Measurements from ENCODE around the gene SKAP2. TPM values are rescaled to one million over a fixed set of nuclear protein-coding genes. Genes with fewer than 3 reads are reported as not detected.

The SKAP2 gene
- polyA plus RNA-seq, 1 donor (not counting 4 experiments of a cell fraction or from before 2014, with no cell fraction given) = 15.0 TPM

DNA sequence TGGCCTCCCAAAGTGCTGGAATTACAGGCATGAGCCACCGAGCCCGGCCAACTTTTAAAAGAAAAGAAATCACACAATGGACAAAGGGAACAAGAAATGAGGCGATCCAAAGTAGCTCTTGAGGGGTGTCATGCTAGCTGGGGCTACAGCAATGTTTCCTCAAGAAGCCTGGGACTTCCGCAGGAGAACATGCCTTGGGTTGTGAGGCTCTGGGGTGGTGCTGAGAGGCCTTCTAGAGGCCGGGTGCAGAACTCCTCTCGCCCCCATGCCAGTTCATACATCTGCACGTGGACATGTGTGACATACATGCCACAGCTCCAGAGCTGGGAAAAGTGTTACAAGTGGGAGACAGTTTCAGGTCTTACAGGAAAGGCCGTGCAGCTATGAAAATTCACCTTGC lies 238.2 kb downstream of the SKAP2 start:
- DNase-seq (ENCODE audit: low read depth, low spot score) (no peak), FAIRE-seq (no peak)
- no peaks in the 10 kb centered on the region for H3K79me2 ChIP-seq (ENCODE audit: control insufficient read depth, insufficient read depth, low read length)
- H3K9me3 ChIP-seq (ENCODE audit: control insufficient read depth, low read depth, low read length) = no peaks in the 10 kb centered on the region
- no peaks in the 10 kb centered on the region for H3K36me3 ChIP-seq (ENCODE audit: control insufficient read depth in 2 of 2, extremely low read depth in 1 of 2, insufficient read depth in 2 of 2, low read length in 2 of 2)
- H3K9ac ChIP-seq (ENCODE audit: control insufficient read depth, extremely low read depth, insufficient read depth, low read length) = no peak overlapping the region
- H3K4me3 ChIP-seq (ENCODE audit: control insufficient read depth in 2 of 3, extremely low read depth in 1 of 3, insufficient read depth in 2 of 3, low read depth in 1 of 3, low read length in 3 of 3) = no peak overlapping the region
- H3K4me2 ChIP-seq (ENCODE audit: control insufficient read depth, extremely low read depth, insufficient read depth, low read depth, low read length) = no peak overlapping the region
- dilution Hi-C loops (cut with MboI; ENCODE audit: extremely low pct_ligation_motif_present, low sequenced_read_pairs) = no loop called here
- H3K4me1 ChIP-seq (ENCODE audit: control insufficient read depth, extremely low read depth, insufficient read depth, low read length) = no peaks in the 10 kb centered on the region
- no peaks in the 10 kb centered on the region for H3K9me1 ChIP-seq (ENCODE audit: control insufficient read depth, extremely low read depth, insufficient read depth, low read length)
- TF ChIP-seq, protein P1, sequence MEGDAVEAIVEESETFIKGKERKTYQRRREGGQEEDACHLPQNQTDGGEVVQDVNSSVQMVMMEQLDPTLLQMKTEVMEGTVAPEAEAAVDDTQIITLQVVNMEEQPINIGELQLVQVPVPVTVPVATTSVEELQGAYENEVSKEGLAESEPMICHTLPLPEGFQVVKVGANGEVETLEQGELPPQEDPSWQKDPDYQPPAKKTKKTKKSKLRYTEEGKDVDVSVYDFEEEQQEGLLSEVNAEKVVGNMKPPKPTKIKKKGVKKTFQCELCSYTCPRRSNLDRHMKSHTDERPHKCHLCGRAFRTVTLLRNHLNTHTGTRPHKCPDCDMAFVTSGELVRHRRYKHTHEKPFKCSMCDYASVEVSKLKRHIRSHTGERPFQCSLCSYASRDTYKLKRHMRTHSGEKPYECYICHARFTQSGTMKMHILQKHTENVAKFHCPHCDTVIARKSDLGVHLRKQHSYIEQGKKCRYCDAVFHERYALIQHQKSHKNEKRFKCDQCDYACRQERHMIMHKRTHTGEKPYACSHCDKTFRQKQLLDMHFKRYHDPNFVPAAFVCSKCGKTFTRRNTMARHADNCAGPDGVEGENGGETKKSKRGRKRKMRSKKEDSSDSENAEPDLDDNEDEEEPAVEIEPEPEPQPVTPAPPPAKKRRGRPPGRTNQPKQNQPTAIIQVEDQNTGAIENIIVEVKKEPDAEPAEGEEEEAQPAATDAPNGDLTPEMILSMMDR (optimal IDR thresholded peaks at IDR 0.05 in 1 of 3, IDR thresholded peaks at IDR 0.05 in 1 of 3, conservative IDR thresholded peaks at IDR 0.05 in 1 of 3; ENCODE audit: extremely low read depth in 1 of 3, insufficient read depth in 2 of 3, low read length in 3 of 3) = no peak
- TF ChIP-seq EZH2 (IDR thresholded peaks at IDR 0.05; ENCODE audit: low read length) = no peak
- H3K27ac ChIP-seq (ENCODE audit: control insufficient read depth, insufficient read depth, low read length) = no peak overlapping the region
- H2AFZ ChIP-seq (ENCODE audit: control insufficient read depth, low read length) = no peak overlapping the region
- H3K27me3 ChIP-seq (ENCODE audit: control insufficient read depth, extremely low read depth, insufficient read depth, low read length) = no peaks in the 10 kb centered on the region
- H4K20me1 ChIP-seq (ENCODE audit: control insufficient read depth, extremely low read depth, insufficient read depth, low read length) = no peaks in the 10 kb centered on the region

DNA sequence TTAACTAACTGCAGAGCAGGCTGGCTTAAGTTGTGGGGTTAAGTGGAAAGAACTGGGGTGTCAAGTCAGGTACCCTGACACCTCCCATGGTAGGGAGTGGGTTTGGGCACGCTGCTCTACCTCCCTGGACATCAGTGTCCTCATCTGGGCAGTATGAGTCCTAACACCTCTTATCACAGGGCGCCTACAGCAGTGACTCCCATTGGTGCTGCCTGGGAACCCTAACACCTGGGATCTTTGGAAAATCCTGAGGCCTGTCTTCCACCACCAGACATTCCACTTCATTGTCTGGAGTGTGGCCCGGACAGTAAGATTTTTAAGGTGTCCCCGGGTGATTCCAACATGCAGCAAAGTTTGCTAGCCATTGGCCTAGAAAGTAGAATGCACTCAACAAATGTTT lies 239.1 kb downstream of the SKAP2 start:
- TF ChIP-seq EZH2 (IDR thresholded peaks at IDR 0.05; ENCODE audit: low read length) = no peak
- TF ChIP-seq, protein P1 (optimal IDR thresholded peaks at IDR 0.05 in 1 of 3, IDR thresholded peaks at IDR 0.05 in 1 of 3, conservative IDR thresholded peaks at IDR 0.05 in 1 of 3; ENCODE audit: extremely low read depth in 1 of 3, insufficient read depth in 2 of 3, low read length in 3 of 3) = no peak
- H3K27me3 ChIP-seq (ENCODE audit: control insufficient read depth, extremely low read depth, insufficient read depth, low read length) = no peaks in the 10 kb centered on the region
- no peak for FAIRE-seq

More for the DNA sequence above, 239.1 kb downstream of the SKAP2 start:
- H2AFZ ChIP-seq (ENCODE audit: control insufficient read depth, low read length) = no peak overlapping the region
- H3K79me2 ChIP-seq (ENCODE audit: control insufficient read depth, insufficient read depth, low read length) = no peaks in the 10 kb centered on the region
- no peaks in the 10 kb centered on the region for H3K36me3 ChIP-seq (ENCODE audit: control insufficient read depth in 2 of 2, extremely low read depth in 1 of 2, insufficient read depth in 2 of 2, low read length in 2 of 2)
- no peak overlapping the region for H3K4me2 ChIP-seq (ENCODE audit: control insufficient read depth, extremely low read depth, insufficient read depth, low read depth, low read length)
- no peaks in the 10 kb centered on the region for H3K9me3 ChIP-seq (ENCODE audit: control insufficient read depth, low read depth, low read length)
- DNase-seq (ENCODE audit: low read depth, low spot score) = no peak
- H3K4me1 ChIP-seq (ENCODE audit: control insufficient read depth, extremely low read depth, insufficient read depth, low read length) = no peaks in the 10 kb centered on the region
- dilution Hi-C loops (cut with MboI; ENCODE audit: extremely low pct_ligation_motif_present, low sequenced_read_pairs) = no loop called here
- H3K27ac ChIP-seq (ENCODE audit: control insufficient read depth, insufficient read depth, low read length) = no peak overlapping the region
- no peak overlapping the region for H3K9ac ChIP-seq (ENCODE audit: control insufficient read depth, extremely low read depth, insufficient read depth, low read length)
- H3K9me1 ChIP-seq (ENCODE audit: control insufficient read depth, extremely low read depth, insufficient read depth, low read length) = no peaks in the 10 kb centered on the region
- H3K4me3 ChIP-seq (ENCODE audit: control insufficient read depth in 2 of 3, extremely low read depth in 1 of 3, insufficient read depth in 2 of 3, low read depth in 1 of 3, low read length in 3 of 3) = no peak overlapping the region
- H4K20me1 ChIP-seq (ENCODE audit: control insufficient read depth, extremely low read depth, insufficient read depth, low read length) = no peaks in the 10 kb centered on the region

All from keratinocyte (primary cell).